ENCODE measurements around the gene SPAG7.
A peak's percentile ranks its signal among the peaks of the same experiment; 100 is the strongest.
"Not testable (repeated sequence)": the region's sequence is repeated elsewhere in the genome, so short reads cannot be mapped to it uniquely, and the experiment has no call there.

SPAG7 gene

DNA sequence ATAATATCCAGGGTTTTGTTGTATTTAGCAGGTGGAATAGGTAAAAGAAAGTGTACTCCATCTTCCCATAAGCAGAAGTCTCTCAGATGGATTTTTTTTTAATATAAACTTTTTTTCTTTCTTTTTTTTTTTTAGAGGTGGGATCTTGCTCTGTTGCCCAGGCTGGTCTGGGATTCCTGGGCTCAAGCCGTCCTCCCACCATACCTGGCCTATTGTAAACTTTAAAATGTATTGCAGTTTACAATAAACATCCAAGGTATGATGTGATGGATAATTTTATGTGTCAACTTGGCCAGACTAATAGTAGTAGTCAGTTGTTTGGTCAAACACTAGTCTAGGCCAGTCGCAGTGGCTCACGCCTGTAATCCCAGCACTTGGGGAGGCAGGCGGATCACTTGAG, 46.3 kb downstream of the SPAG7 start:
- TF ChIP-seq, protein P1, sequence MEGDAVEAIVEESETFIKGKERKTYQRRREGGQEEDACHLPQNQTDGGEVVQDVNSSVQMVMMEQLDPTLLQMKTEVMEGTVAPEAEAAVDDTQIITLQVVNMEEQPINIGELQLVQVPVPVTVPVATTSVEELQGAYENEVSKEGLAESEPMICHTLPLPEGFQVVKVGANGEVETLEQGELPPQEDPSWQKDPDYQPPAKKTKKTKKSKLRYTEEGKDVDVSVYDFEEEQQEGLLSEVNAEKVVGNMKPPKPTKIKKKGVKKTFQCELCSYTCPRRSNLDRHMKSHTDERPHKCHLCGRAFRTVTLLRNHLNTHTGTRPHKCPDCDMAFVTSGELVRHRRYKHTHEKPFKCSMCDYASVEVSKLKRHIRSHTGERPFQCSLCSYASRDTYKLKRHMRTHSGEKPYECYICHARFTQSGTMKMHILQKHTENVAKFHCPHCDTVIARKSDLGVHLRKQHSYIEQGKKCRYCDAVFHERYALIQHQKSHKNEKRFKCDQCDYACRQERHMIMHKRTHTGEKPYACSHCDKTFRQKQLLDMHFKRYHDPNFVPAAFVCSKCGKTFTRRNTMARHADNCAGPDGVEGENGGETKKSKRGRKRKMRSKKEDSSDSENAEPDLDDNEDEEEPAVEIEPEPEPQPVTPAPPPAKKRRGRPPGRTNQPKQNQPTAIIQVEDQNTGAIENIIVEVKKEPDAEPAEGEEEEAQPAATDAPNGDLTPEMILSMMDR (IDR thresholded peaks at IDR 0.05; ENCODE audit: insufficient read depth, missing control alignments): no peak
- no peak for FAIRE-seq
- DNase-seq (ENCODE audit: insufficient read length, low spot score): no peak

- no peak for FAIRE-seq
- DNase-seq (ENCODE audit: insufficient read length, low spot score): no peak
These were observed 47.1 kb downstream of the SPAG7 start for GRCh38 chr17:4920351-4921048.

DNA sequence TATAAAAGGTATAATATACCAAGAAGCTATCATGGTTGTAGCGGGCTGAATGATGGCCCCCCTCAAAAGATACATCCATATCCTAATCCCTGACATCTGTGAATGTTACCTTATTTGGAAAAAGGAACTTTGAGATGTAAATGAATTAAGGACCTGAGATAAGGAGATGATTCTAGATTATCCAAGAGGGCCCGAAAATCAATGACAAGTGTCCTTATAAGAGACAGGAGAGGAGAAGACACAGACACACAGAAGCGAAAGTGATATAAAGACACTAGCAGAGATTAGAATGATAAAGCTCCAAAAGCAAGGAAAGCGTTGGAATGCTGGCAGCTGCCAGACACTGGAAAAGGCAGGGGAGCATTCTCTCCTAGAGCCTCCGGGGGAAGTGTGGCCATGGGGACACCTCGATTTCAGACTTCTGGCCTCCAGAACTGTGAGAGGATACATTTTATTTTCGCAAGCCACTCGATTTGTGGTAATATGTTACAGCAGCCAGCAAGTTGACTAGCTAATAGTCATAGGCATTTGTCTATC, 48.0 kb downstream of the SPAG7 start:
- FAIRE-seq: no peak
- DNase-seq (ENCODE audit: insufficient read length, low spot score): peak; percentile 22
- TF ChIP-seq, protein P1 (IDR thresholded peaks at IDR 0.05; ENCODE audit: insufficient read depth, missing control alignments): no peak

More at GRCh38 chr17:4920351-4921048, 47.1 kb downstream of the SPAG7 start:
- TF ChIP-seq, protein P1 (IDR thresholded peaks at IDR 0.05; ENCODE audit: insufficient read depth, missing control alignments): no peak

DNA sequence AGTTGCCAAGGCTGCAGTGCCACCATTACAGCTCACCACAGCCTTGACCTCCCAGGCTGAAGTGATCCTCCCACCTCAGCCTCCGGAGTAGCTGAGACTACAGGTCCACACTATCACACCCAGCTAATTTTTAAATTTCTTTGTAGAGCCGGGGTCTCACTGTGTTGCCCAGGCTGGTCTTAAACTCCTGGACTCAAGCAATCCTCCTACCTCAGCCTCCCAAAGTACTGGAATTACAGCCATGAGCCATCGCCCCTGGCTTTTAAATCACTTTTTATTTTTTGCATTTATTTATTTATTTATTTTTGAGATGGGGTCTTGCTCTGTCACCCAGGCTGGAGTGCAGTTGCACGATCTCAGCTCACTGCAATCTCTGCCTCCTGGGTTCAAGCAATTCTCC, 53.1 kb downstream of the SPAG7 start:
- not testable (repeated sequence) for FAIRE-seq; DNase-seq (ENCODE audit: insufficient read length, low spot score)

GRCh38 chr17:4913994-4914393, 53.6 kb downstream of the SPAG7 start:
- TF ChIP-seq, protein P1 (IDR thresholded peaks at IDR 0.05; ENCODE audit: insufficient read depth, missing control alignments): no peak
- no peak for FAIRE-seq
- no peak for DNase-seq (ENCODE audit: insufficient read length, low spot score)
